ENCODE data around the gene DUSP22. TPM values are rescaled to one million over a fixed set of nuclear protein-coding genes. Genes with fewer than 3 reads are reported as not detected.
A peak's percentile ranks its signal among the peaks of the same experiment; 100 is the strongest.

Gene DUSP22
- total and polyA plus RNA-seq, 2 experiments from 2014 or later: 24.2 to 26.3 TPM

GRCh38 chr6:365835-366234 is 73.5 kb downstream of the DUSP22 start:
- Histone ChIP-seq H3K9me2 (replicated peaks; ENCODE audit: insufficient read depth) (no peaks in the 10 kb centered on the region), H3K27me3 (peaks cover 6% of the 10 kb centered on the region), H3K4me2 (no peak overlapping the region), H3K79me2 (no peaks in the 10 kb centered on the region), H3K4me3 (no peak overlapping the region), H2AFZ (no peak overlapping the region), H3K9me3 (ENCODE audit: low read depth) (peaks cover 5% of the 10 kb centered on the region), H3K36me3 (replicated peaks; ENCODE audit: insufficient read depth, low read depth) (no peaks in the 10 kb centered on the region), H3K27ac (no peak overlapping the region), H3K4me1 (ENCODE audit: insufficient read depth) (no peaks in the 10 kb centered on the region), H4K20me1 (ENCODE audit: insufficient read depth, poor library complexity, severe bottlenecking) (no peaks in the 10 kb centered on the region)
- 56% methylated on average over 6 of the region's 6 CpGs for WGBS (ENCODE audit: low lambda C conversion rate, missing lambda C conversion rate)
- no peak for DNase-seq (ENCODE audit: low spot score)
- TF ChIP-seq CTCF (IDR thresholded peaks at IDR 0.05; ENCODE audit: poor library complexity) (no peak), EZH2phosphoT487 (IDR thresholded peaks at IDR 0.05; ENCODE audit: low read depth, severe bottlenecking, unreplicated experiment) (no peak), EZH2 (IDR thresholded peaks at IDR 0.05; ENCODE audit: borderline replicate concordance) (no peak)

- Histone ChIP-seq H2AFZ (no peak overlapping the region), H3K9me3 (ENCODE audit: low read depth) (peaks cover 5% of the 10 kb centered on the region), H3K9me2 (replicated peaks; ENCODE audit: insufficient read depth) (no peaks in the 10 kb centered on the region), H3K79me2 (no peaks in the 10 kb centered on the region), H3K4me1 (ENCODE audit: insufficient read depth) (no peaks in the 10 kb centered on the region), H3K36me3 (replicated peaks; ENCODE audit: insufficient read depth, low read depth) (no peaks in the 10 kb centered on the region), H3K4me3 (no peak overlapping the region), H3K4me2 (peak overlapping the region; percentile 18), H3K27ac (no peak overlapping the region), H3K27me3 (peaks cover 6% of the 10 kb centered on the region), H4K20me1 (ENCODE audit: insufficient read depth, poor library complexity, severe bottlenecking) (no peaks in the 10 kb centered on the region)
- TF ChIP-seq CTCF (IDR thresholded peaks at IDR 0.05; ENCODE audit: poor library complexity) (no peak), EZH2phosphoT487 (IDR thresholded peaks at IDR 0.05; ENCODE audit: low read depth, severe bottlenecking, unreplicated experiment) (no peak)
- WGBS (ENCODE audit: low lambda C conversion rate, missing lambda C conversion rate): 78% methylated on average over 19 of the region's 19 CpGs
- DNase-seq (ENCODE audit: low spot score): no peak
Measured at GRCh38 chr6:366389-367297, 74.4 kb downstream of the DUSP22 start.

- WGBS (ENCODE audit: low lambda C conversion rate, missing lambda C conversion rate): 86% methylated on average over 8 of the region's 8 CpGs
- peaks cover 1% of the 10 kb centered on the region for H3K9me3 ChIP-seq (ENCODE audit: low read depth)
- H3K79me2 ChIP-seq: no peaks in the 10 kb centered on the region
- no peaks in the 10 kb centered on the region for H3K9me2 ChIP-seq (replicated peaks; ENCODE audit: insufficient read depth)
- H3K36me3 ChIP-seq (replicated peaks; ENCODE audit: insufficient read depth, low read depth): no peaks in the 10 kb centered on the region
- no peaks in the 10 kb centered on the region for H4K20me1 ChIP-seq (ENCODE audit: insufficient read depth, poor library complexity, severe bottlenecking)
- no peak for DNase-seq (ENCODE audit: low spot score)
- H3K4me2 ChIP-seq: no peak overlapping the region
- no peaks in the 10 kb centered on the region for H3K4me1 ChIP-seq (ENCODE audit: insufficient read depth)
- H3K27ac ChIP-seq: no peak overlapping the region
- H3K4me3 ChIP-seq: no peak overlapping the region
- peaks cover 6% of the 10 kb centered on the region for H3K27me3 ChIP-seq
- TF ChIP-seq EZH2 (IDR thresholded peaks at IDR 0.05; ENCODE audit: borderline replicate concordance) (no peak), EZH2phosphoT487 (IDR thresholded peaks at IDR 0.05; ENCODE audit: low read depth, severe bottlenecking, unreplicated experiment) (no peak), CTCF (IDR thresholded peaks at IDR 0.05; ENCODE audit: poor library complexity) (no peak)
- H2AFZ ChIP-seq: no peak overlapping the region
Measured at GRCh38 chr6:367298-367794, 75.1 kb downstream of the DUSP22 start.

All from hepatocyte (in vitro differentiated cells).